HEK293 (cell line): ENCODE results near the gene SBSN.

ENCODE experiments used
- EGR2 ChIP-seq: fragments of 450-650 bp; formaldehyde crosslinking; IDR thresholded peaks from 2 replicates; pipeline ENCODE4 v1.5.1; 2016; ENCODE audit warnings: low read depth, missing biosample characterization, missing genetic modification characterization
- GLI4 ChIP-seq: fragments of 450-650 bp; formaldehyde crosslinking; IDR thresholded peaks from 2 replicates; pipeline ENCODE4 v1.5.1; 2016; ENCODE audit warnings: missing biosample characterization, missing genetic modification characterization
- GLIS1 ChIP-seq: fragments of 450-650 bp; formaldehyde crosslinking; IDR thresholded peaks from 2 replicates; pipeline ENCODE4 v1.5.1; 2016; ENCODE audit warnings: missing biosample characterization, missing genetic modification characterization
- KLF1 ChIP-seq: fragments of 450-650 bp; formaldehyde crosslinking; IDR thresholded peaks from 2 replicates; pipeline ENCODE4 v1.5.1; 2016; ENCODE audit warnings: missing biosample characterization, missing genetic modification characterization
- KLF8 ChIP-seq: fragments of 450-650 bp; formaldehyde crosslinking; IDR thresholded peaks from 2 replicates; pipeline ENCODE4 v1.5.1; 2016; ENCODE audit warnings: missing biosample characterization, missing genetic modification characterization
- MEIS1 ChIP-seq: sonication (generic); formaldehyde crosslinking; IDR thresholded peaks from 2 replicates; pipeline ENCODE4 v1.8.1; 2022; ENCODE audit warnings: missing genetic modification reagents, mild to moderate bottlenecking, borderline replicate concordance
- MZF1 ChIP-seq: fragments of 450-650 bp; formaldehyde crosslinking; IDR thresholded peaks from 2 replicates; pipeline ENCODE4 v1.5.1; 2017; ENCODE audit warnings: missing biosample characterization, missing genetic modification characterization, borderline replicate concordance
- OVOL3 ChIP-seq: fragments of 450-650 bp; formaldehyde crosslinking; IDR thresholded peaks from 2 replicates; pipeline ENCODE4 v1.5.1; 2016; ENCODE audit warnings: missing biosample characterization, missing genetic modification characterization
- SETDB1 ChIP-seq: IDR thresholded peaks from one replicate; pipeline ENCODE4 v1.6.1; 2017; ENCODE audit warnings: mild to moderate bottlenecking, low read length, moderate library complexity, mixed read lengths; ENCODE audit not compliant: insufficient read length
- TRIM28 ChIP-seq: IDR thresholded peaks from 2 replicates; pipeline ENCODE4 v1.6.1; 2011; ENCODE audit warnings: low read length, control low read depth, borderline replicate concordance
- ZBTB17 ChIP-seq: fragments of 450-650 bp; formaldehyde crosslinking; IDR thresholded peaks from 2 replicates; pipeline ENCODE4 v1.5.1; 2016; ENCODE audit warnings: missing biosample characterization, missing genetic modification characterization
- ZFP37 ChIP-seq: fragments of 450-650 bp; formaldehyde crosslinking; IDR thresholded peaks from 2 replicates; pipeline ENCODE4 v1.5.1; 2016; ENCODE audit warnings: missing biosample characterization, missing genetic modification characterization
- ZNF10 ChIP-seq: fragments of 450-650 bp; formaldehyde crosslinking; IDR thresholded peaks from 2 replicates; pipeline ENCODE4 v1.5.1; 2017; ENCODE audit warnings: missing biosample characterization, missing genetic modification characterization
- ZNF132 ChIP-seq: fragments of 450-650 bp; formaldehyde crosslinking; IDR thresholded peaks from 2 replicates; pipeline ENCODE4 v1.5.1; 2017; ENCODE audit warnings: missing biosample characterization, missing genetic modification characterization, borderline replicate concordance
- ZNF155 ChIP-seq: fragments of 450-650 bp; formaldehyde crosslinking; IDR thresholded peaks from 2 replicates; pipeline ENCODE4 v1.5.1; 2016; ENCODE audit warnings: missing biosample characterization, missing genetic modification characterization
- ZNF169 ChIP-seq: fragments of 450-650 bp; formaldehyde crosslinking; IDR thresholded peaks from 2 replicates; pipeline ENCODE4 v1.5.1; 2016; ENCODE audit warnings: missing biosample characterization, missing genetic modification characterization
- ZNF175 ChIP-seq: fragments of 450-650 bp; formaldehyde crosslinking; IDR thresholded peaks from 2 replicates; pipeline ENCODE4 v1.5.1; 2016; ENCODE audit warnings: missing biosample characterization, missing genetic modification characterization
- ZNF202 ChIP-seq: fragments of 450-650 bp; formaldehyde crosslinking; IDR thresholded peaks from 2 replicates; pipeline ENCODE4 v1.5.1; 2016; ENCODE audit warnings: missing biosample characterization, missing genetic modification characterization, borderline replicate concordance
- ZNF266 ChIP-seq: fragments of 450-650 bp; formaldehyde crosslinking; IDR thresholded peaks from 2 replicates; pipeline ENCODE4 v1.5.1; 2016; ENCODE audit warnings: missing biosample characterization, missing genetic modification characterization, low read depth
- ZNF350 ChIP-seq: fragments of 450-650 bp; formaldehyde crosslinking; IDR thresholded peaks from 2 replicates; pipeline ENCODE4 v1.5.0; 2017; ENCODE audit warnings: missing biosample characterization, mild to moderate bottlenecking, missing genetic modification characterization
- ZNF354C ChIP-seq: fragments of 450-650 bp; formaldehyde crosslinking; IDR thresholded peaks from 2 replicates; pipeline ENCODE4 v1.5.1; 2016; ENCODE audit warnings: missing biosample characterization, missing genetic modification characterization, low read depth, borderline replicate concordance
- ZNF366 ChIP-seq: fragments of 450-650 bp; formaldehyde crosslinking; conservative IDR thresholded peaks from 2 replicates; pipeline ENCODE4 v1.5.1; 2016; ENCODE audit warnings: missing biosample characterization, missing genetic modification characterization
- ZNF391 ChIP-seq: fragments of 450-650 bp; formaldehyde crosslinking; IDR thresholded peaks from 2 replicates; pipeline ENCODE4 v1.5.1; 2016; ENCODE audit warnings: low read depth, missing biosample characterization, missing genetic modification characterization, borderline replicate concordance
- ZNF404 ChIP-seq: fragments of 450-650 bp; formaldehyde crosslinking; IDR thresholded peaks from 2 replicates; pipeline ENCODE4 v1.5.1; 2017; ENCODE audit warnings: missing biosample characterization, missing genetic modification characterization
- ZNF501 ChIP-seq: fragments of 450-650 bp; formaldehyde crosslinking; IDR thresholded peaks from 2 replicates; pipeline ENCODE4 v1.5.1; 2016; ENCODE audit warnings: missing biosample characterization, missing genetic modification characterization
- ZNF521 ChIP-seq: fragments of 450-650 bp; formaldehyde crosslinking; IDR thresholded peaks from 2 replicates; pipeline ENCODE4 v1.5.1; 2017; ENCODE audit warnings: missing biosample characterization, mild to moderate bottlenecking, missing genetic modification characterization
- ZNF560 ChIP-seq: fragments of 450-650 bp; formaldehyde crosslinking; IDR thresholded peaks from 2 replicates; pipeline ENCODE4 v1.5.1; 2017; ENCODE audit warnings: missing biosample characterization, missing genetic modification characterization, borderline replicate concordance
- ZNF610 ChIP-seq: fragments of 450-650 bp; formaldehyde crosslinking; IDR thresholded peaks from 2 replicates; pipeline ENCODE4 v1.5.1; 2016; ENCODE audit warnings: missing biosample characterization, missing genetic modification characterization, borderline replicate concordance
- ZNF660 ChIP-seq: fragments of 450-650 bp; IDR thresholded peaks from 2 replicates; pipeline ENCODE4 v1.5.1; 2018; ENCODE audit warnings: missing biosample characterization, mild to moderate bottlenecking, missing genetic modification characterization
- ZNF664 ChIP-seq: fragments of 450-650 bp; formaldehyde crosslinking; IDR thresholded peaks from 2 replicates; pipeline ENCODE4 v1.5.1; 2016; ENCODE audit warnings: missing biosample characterization, missing genetic modification characterization
- ZNF677 ChIP-seq: fragments of 450-650 bp; IDR thresholded peaks from 2 replicates; pipeline ENCODE4 v1.5.0; 2018; ENCODE audit warnings: missing biosample characterization, mild to moderate bottlenecking, missing genetic modification characterization, moderate library complexity
- ZNF830 ChIP-seq: fragments of 450-650 bp; IDR thresholded peaks from 2 replicates; pipeline ENCODE4 v1.5.0; 2018; ENCODE audit warnings: missing biosample characterization, missing genetic modification characterization, low read depth, mild to moderate bottlenecking, moderate library complexity
- TF ChIP-seq, protein P1 (sequence below): fragments of 450-650 bp; formaldehyde crosslinking; IDR thresholded peaks from 2 replicates; pipeline ENCODE4 v1.5.1; 2016; ENCODE audit warnings: missing biosample characterization, missing genetic modification characterization, borderline replicate concordance
- TF ChIP-seq, protein P2 (sequence below): fragments of 450-650 bp; formaldehyde crosslinking; IDR thresholded peaks from 2 replicates; pipeline ENCODE4 v1.5.1; 2016; ENCODE audit warnings: missing biosample characterization, missing genetic modification characterization
- TF ChIP-seq, protein P3 (sequence below): fragments of 450-650 bp; formaldehyde crosslinking; IDR thresholded peaks from 2 replicates; pipeline ENCODE4 v1.5.1; 2016; ENCODE audit warnings: missing biosample characterization, missing genetic modification characterization, low read depth

Gene SBSN

DNA sequence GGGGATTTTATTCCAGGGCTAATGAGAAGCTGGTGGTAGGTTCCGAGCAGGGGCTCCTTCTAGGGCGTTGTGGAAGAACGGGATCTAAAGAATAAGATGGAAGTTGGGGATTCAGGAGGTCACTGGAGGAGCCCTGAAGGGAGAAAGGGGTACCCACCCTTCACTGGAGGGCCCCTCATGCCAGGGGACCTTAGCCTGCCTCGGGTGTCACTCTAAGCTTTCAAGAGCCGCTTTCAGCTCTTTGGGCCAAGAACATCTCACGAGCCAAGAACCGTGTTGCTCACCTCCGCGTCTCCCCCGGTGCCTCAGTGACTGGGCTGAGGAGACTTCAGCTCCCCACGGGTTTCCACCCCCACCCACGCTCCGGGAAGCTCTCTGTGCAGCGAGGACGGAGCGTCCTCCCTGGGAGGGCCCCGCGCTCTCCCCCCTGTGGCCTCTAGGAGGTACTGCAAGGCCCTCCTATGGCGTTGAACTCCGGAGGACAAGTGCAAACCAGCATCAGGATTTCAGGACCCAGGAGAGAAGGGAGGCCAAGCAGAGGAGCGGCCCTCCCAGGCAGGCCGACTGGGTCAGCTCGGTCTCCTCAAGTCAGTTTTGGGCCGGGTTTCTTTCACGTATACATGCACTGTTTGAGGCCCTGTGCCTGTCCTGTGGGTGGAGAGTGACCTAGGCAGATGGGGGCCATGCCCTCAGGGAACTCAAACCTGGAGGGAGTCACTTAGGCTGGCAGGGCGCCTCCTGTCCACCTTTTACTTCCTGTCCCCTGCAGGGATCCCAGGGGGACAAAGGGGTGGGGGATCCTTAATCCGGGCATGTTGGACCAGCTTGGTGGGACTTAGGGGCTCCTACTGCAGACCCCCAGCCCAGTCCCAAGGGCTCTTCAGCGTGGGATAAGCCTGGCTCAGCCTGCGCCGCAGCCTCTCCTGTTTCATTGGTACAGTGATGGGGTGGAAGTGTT, 32.7 kb downstream of the SBSN start (continued):
- TF ChIP-seq ZNF132 (no peak), EGR2 (tag by site-specific recombination) (peak; percentile 95), ZNF404 (tag by site-specific recombination) (no peak), ZNF501 (peak; percentile 83; the same call in 1 of the 2 replicates), ZNF660 (tag by site-specific recombination) (no peak; the same call in 1 of the 2 replicates), TRIM28 (no peak), ZNF175 (tag by site-specific recombination) (no peak), ZNF266 (tag by site-specific recombination) (no peak), ZNF10 (tag by site-specific recombination) (no peak), KLF8 (peak; percentile 20; the same call in 1 of the 2 replicates), ZNF366 (no peak), ZBTB17 (tag by site-specific recombination) (peak; percentile 88), MZF1 (tag by site-specific recombination) (no peak), ZNF391 (tag by site-specific recombination) (no peak; the same call in 1 of the 2 replicates), SETDB1 (no peak), ZNF664 (tag by site-specific recombination) (no peak), ZNF354C (tag by site-specific recombination) (no peak), MEIS1 (CRISPR knock-in tag) (no peak), OVOL3 (tag by site-specific recombination) (no peak), ZNF202 (no peak), ZNF169 (tag by site-specific recombination) (no peak), ZNF155 (tag by site-specific recombination) (no peak), ZNF560 (tag by site-specific recombination) (no peak), KLF1 (tag by site-specific recombination) (no peak), GLI4 (no peak), ZFP37 (tag by site-specific recombination) (peak; percentile 84; the same call in 1 of the 2 replicates), ZNF830 (no peak), ZNF350 (tag by site-specific recombination) (no peak), GLIS1 (tag by site-specific recombination) (peak; percentile 98), ZNF677 (tag by site-specific recombination) (peak; percentile 8; the same call in 1 of the 2 replicates), ZNF521 (tag by site-specific recombination) (no peak), ZNF610 (tag by site-specific recombination) (peak; percentile 90; the same call in 1 of the 2 replicates)
- TF ChIP-seq, protein P1, sequence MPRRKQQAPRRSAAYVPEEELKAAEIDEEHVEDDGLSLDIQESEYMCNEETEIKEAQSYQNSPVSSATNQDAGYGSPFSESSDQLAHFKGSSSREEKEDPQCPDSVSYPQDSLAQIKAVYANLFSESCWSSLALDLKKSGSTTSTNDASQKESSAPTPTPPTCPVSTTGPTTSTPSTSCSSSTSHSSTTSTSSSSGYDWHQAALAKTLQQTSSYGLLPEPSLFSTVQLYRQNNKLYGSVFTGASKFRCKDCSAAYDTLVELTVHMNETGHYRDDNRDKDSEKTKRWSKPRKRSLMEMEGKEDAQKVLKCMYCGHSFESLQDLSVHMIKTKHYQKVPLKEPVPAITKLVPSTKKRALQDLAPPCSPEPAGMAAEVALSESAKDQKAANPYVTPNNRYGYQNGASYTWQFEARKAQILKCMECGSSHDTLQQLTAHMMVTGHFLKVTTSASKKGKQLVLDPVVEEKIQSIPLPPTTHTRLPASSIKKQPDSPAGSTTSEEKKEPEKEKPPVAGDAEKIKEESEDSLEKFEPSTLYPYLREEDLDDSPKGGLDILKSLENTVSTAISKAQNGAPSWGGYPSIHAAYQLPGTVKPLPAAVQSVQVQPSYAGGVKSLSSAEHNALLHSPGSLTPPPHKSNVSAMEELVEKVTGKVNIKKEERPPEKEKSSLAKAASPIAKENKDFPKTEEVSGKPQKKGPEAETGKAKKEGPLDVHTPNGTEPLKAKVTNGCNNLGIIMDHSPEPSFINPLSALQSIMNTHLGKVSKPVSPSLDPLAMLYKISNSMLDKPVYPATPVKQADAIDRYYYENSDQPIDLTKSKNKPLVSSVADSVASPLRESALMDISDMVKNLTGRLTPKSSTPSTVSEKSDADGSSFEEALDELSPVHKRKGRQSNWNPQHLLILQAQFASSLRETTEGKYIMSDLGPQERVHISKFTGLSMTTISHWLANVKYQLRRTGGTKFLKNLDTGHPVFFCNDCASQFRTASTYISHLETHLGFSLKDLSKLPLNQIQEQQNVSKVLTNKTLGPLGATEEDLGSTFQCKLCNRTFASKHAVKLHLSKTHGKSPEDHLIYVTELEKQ (tag by site-specific recombination): no peak
- TF ChIP-seq, protein P2, sequence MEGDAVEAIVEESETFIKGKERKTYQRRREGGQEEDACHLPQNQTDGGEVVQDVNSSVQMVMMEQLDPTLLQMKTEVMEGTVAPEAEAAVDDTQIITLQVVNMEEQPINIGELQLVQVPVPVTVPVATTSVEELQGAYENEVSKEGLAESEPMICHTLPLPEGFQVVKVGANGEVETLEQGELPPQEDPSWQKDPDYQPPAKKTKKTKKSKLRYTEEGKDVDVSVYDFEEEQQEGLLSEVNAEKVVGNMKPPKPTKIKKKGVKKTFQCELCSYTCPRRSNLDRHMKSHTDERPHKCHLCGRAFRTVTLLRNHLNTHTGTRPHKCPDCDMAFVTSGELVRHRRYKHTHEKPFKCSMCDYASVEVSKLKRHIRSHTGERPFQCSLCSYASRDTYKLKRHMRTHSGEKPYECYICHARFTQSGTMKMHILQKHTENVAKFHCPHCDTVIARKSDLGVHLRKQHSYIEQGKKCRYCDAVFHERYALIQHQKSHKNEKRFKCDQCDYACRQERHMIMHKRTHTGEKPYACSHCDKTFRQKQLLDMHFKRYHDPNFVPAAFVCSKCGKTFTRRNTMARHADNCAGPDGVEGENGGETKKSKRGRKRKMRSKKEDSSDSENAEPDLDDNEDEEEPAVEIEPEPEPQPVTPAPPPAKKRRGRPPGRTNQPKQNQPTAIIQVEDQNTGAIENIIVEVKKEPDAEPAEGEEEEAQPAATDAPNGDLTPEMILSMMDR (tag by site-specific recombination): peak; percentile 99
- TF ChIP-seq, protein P3, sequence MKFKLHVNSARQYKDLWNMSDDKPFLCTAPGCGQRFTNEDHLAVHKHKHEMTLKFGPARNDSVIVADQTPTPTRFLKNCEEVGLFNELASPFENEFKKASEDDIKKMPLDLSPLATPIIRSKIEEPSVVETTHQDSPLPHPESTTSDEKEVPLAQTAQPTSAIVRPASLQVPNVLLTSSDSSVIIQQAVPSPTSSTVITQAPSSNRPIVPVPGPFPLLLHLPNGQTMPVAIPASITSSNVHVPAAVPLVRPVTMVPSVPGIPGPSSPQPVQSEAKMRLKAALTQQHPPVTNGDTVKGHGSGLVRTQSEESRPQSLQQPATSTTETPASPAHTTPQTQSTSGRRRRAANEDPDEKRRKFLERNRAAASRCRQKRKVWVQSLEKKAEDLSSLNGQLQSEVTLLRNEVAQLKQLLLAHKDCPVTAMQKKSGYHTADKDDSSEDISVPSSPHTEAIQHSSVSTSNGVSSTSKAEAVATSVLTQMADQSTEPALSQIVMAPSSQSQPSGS (tag by site-specific recombination): no peak
